ENCODE data around the gene SHISAL1.

The SHISAL1 gene

GRCh38 chr22:44199164-44199563, 113.6 kb downstream of the SHISAL1 start:
- H3K27ac ChIP-seq (ENCODE audit: low read depth, low read length, poor library complexity, severe bottlenecking): no peak overlapping the region
- no peaks in the 10 kb centered on the region for H3K9me2 ChIP-seq (ENCODE audit: low read depth, low read length)
- H3F3A ChIP-seq (ENCODE audit: insufficient read depth, low read length): no peaks in the 10 kb centered on the region
- H2AFZ ChIP-seq (ENCODE audit: low read length): no peak overlapping the region
- H3K79me2 ChIP-seq (ENCODE audit: insufficient read depth, low read length): no peaks in the 10 kb centered on the region
- H3K4me3 ChIP-seq (ENCODE audit: low read depth, low read length, poor library complexity, severe bottlenecking): no peak overlapping the region
- TF ChIP-seq CTCF (IDR thresholded peaks at IDR 0.05; ENCODE audit: low read length): no peak
- no peak for TF ChIP-seq EZH2 (IDR thresholded peaks at IDR 0.05; ENCODE audit: borderline replicate concordance, low read length)
- no peak overlapping the region for H3K4me2 ChIP-seq (ENCODE audit: low read length)
- peaks cover 10% of the 10 kb centered on the region; the same call in 1 of the 2 replicates for H3K27me3 ChIP-seq (ENCODE audit: insufficient read depth, low read length)
- H3K36me3 ChIP-seq (ENCODE audit: insufficient read depth, low read length): no peaks in the 10 kb centered on the region
- H4K20me1 ChIP-seq (ENCODE audit: insufficient read depth, low read length): no peaks in the 10 kb centered on the region
- no peak overlapping the region for H3K9ac ChIP-seq (ENCODE audit: low read length)
- H3K4me1 ChIP-seq (ENCODE audit: insufficient read depth, low read length, severe bottlenecking): no peaks in the 10 kb centered on the region
- H3K9me3 ChIP-seq (ENCODE audit: low read length): no peaks in the 10 kb centered on the region

GRCh38 chr22:44197271-44197670, 115.5 kb downstream of the SHISAL1 start:
- Histone ChIP-seq H3K9ac (ENCODE audit: low read length) (no peak overlapping the region), H3K36me3 (ENCODE audit: insufficient read depth, low read length) (no peaks in the 10 kb centered on the region), H3K4me2 (ENCODE audit: low read length) (no peak overlapping the region), H3K4me1 (ENCODE audit: insufficient read depth, low read length, severe bottlenecking) (no peaks in the 10 kb centered on the region), H3K4me3 (ENCODE audit: low read depth, low read length, poor library complexity, severe bottlenecking) (no peak overlapping the region), H3K27ac (ENCODE audit: low read depth, low read length, poor library complexity, severe bottlenecking) (no peak overlapping the region), H3K79me2 (ENCODE audit: insufficient read depth, low read length) (no peaks in the 10 kb centered on the region), H4K20me1 (ENCODE audit: insufficient read depth, low read length) (no peaks in the 10 kb centered on the region), H3K9me3 (ENCODE audit: low read length) (no peaks in the 10 kb centered on the region), H3K27me3 (ENCODE audit: insufficient read depth, low read length) (peaks cover 6% of the 10 kb centered on the region; the same call in 1 of the 2 replicates), H3F3A (ENCODE audit: insufficient read depth, low read length) (no peaks in the 10 kb centered on the region), H2AFZ (ENCODE audit: low read length) (no peak overlapping the region), H3K9me2 (ENCODE audit: low read depth, low read length) (no peaks in the 10 kb centered on the region)
- no peak for TF ChIP-seq EZH2 (IDR thresholded peaks at IDR 0.05; ENCODE audit: borderline replicate concordance, low read length)
- TF ChIP-seq CTCF (IDR thresholded peaks at IDR 0.05; ENCODE audit: low read length): no peak

DNA sequence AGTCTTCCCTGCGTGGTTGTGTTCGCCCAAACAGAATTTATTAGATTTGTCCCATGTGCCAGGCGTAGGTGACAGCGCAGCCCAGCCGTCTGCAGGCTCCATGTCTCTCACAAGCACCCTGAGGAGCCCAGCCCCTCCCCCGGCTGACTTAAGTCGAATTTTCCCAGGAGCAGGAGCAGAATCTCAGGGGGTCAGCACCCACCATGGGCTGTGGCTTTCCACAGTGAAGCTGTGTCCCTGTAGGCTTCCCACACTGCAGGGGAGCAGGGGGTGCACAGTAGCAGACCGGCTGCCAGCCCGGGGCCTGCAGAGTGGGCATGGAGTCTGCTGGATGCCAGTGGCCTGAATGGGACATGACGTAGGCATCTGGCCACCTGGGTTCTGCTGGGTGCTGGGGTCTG, 116.0 kb downstream of the SHISAL1 start:
- no peaks in the 10 kb centered on the region for H3K9me2 ChIP-seq (ENCODE audit: low read depth, low read length)
- no peaks in the 10 kb centered on the region for H3F3A ChIP-seq (ENCODE audit: insufficient read depth, low read length)
- H3K79me2 ChIP-seq (ENCODE audit: insufficient read depth, low read length): no peaks in the 10 kb centered on the region
- peaks cover under 1% of the 10 kb centered on the region; the same call in 1 of the 2 replicates for H3K27me3 ChIP-seq (ENCODE audit: insufficient read depth, low read length)
- no peaks in the 10 kb centered on the region for H4K20me1 ChIP-seq (ENCODE audit: insufficient read depth, low read length)
- no peak overlapping the region for H3K4me2 ChIP-seq (ENCODE audit: low read length)
- TF ChIP-seq EZH2 (IDR thresholded peaks at IDR 0.05; ENCODE audit: borderline replicate concordance, low read length): no peak
- no peak for TF ChIP-seq CTCF (IDR thresholded peaks at IDR 0.05; ENCODE audit: low read length)
- no peaks in the 10 kb centered on the region for H3K36me3 ChIP-seq (ENCODE audit: insufficient read depth, low read length)
- no peaks in the 10 kb centered on the region for H3K4me1 ChIP-seq (ENCODE audit: insufficient read depth, low read length, severe bottlenecking)
- no peak overlapping the region for H3K4me3 ChIP-seq (ENCODE audit: low read depth, low read length, poor library complexity, severe bottlenecking)
- no peaks in the 10 kb centered on the region for H3K9me3 ChIP-seq (ENCODE audit: low read length)
- H3K27ac ChIP-seq (ENCODE audit: low read depth, low read length, poor library complexity, severe bottlenecking): no peak overlapping the region
- H3K9ac ChIP-seq (ENCODE audit: low read length): no peak overlapping the region
- no peak overlapping the region for H2AFZ ChIP-seq (ENCODE audit: low read length)
